Measurements from ENCODE around the gene CRACR2B.

CRACR2B gene

GRCh38 chr11:827146-827896, 398 bp upstream of the CRACR2B start:
- peak; percentile 51 for DNase-seq

GRCh38 chr11:828506-829175, 922 bp downstream of the CRACR2B start:
- peak; percentile 83 for DNase-seq

- DNase-seq: peak; percentile 55
Observed at GRCh38 chr11:829176-829846, 1.6 kb downstream of the CRACR2B start.

- DNase-seq: peak; percentile 55
Observed at GRCh38 chr11:829847-830294, 2.2 kb downstream of the CRACR2B start.

- peak; percentile 89 for DNase-seq
Observed at GRCh38 chr11:830295-831117, 2.8 kb downstream of the CRACR2B start.

GRCh38 chr11:831118-831864, 3.6 kb downstream of the CRACR2B start:
- peak; percentile 67 for DNase-seq

- DNase-seq: no peak
Observed at GRCh38 chr11:831961-832528, 4.3 kb downstream of the CRACR2B start.

- DNase-seq: peak; percentile 80
Observed at GRCh38 chr11:832529-833113, 4.9 kb downstream of the CRACR2B start, which contains the start of gene CD151. Gene CD151, plus strand, starts transcription at chr11:832952. Its CDS starts 3,118 bp downstream, at chr11:836070.

GRCh38 chr11:833114-833791, 5.5 kb downstream of the CRACR2B start:
- DNase-seq: peak; percentile 85

GRCh38 chr11:833849-834311, 6.2 kb downstream of the CRACR2B start:
- DNase-seq: peak; percentile 51

GRCh38 chr11:834371-835316, 6.9 kb downstream of the CRACR2B start:
- DNase-seq: peak; percentile 42

GRCh38 chr11:836274-836673, 8.6 kb downstream of the CRACR2B start:
- DNase-seq: no peak

GRCh38 chr11:836700-837099, 9.0 kb downstream of the CRACR2B start:
- no peak for DNase-seq

GRCh38 chr11:837189-837989, 9.7 kb downstream of the CRACR2B start:
- DNase-seq: no peak

GRCh38 chr11:837990-838307, 10.2 kb downstream of the CRACR2B start:
- no peak for DNase-seq

GRCh38 chr11:838441-839279, 10.9 kb downstream of the CRACR2B start:
- DNase-seq: peak; percentile 29

GRCh38 chr11:839280-839623, 11.5 kb downstream of the CRACR2B start:
- DNase-seq: no peak
